WTC11 (cell line): Measurements from ENCODE around the gene NPAS1. TPM values are rescaled to one million over a fixed set of nuclear protein-coding genes. Genes with fewer than 3 reads are reported as not detected.

Experiments
- ATAC-seq: fragments of 200-7000 bp; cut with Tn5 transposase; 2 replicates; pipeline ENCODE4 v1.10.0; 2021; ENCODE audit warnings: mild to moderate bottlenecking, moderate library complexity
- CTCF ChIA-PET: fragments of 300-600 bp; sonication (Branson Sonifier 250); formaldehyde crosslinking; loops from one replicate; lab custom pipeline; 2021; ENCODE audit warnings: antibody characterized with exemption; lab: Charles Lee
- POLR2A ChIA-PET: fragments of 350-600 bp; sonication (Branson Sonifier 250); formaldehyde crosslinking; loops from one replicate; lab custom pipeline; 2021; ENCODE audit warnings: antibody characterized with exemption; lab: Charles Lee
- DNase-seq: peaks from one replicate; pipeline ENCODE4 v3.0.0; 2021; ENCODE audit warnings: low spot score
- H3K27ac Mint-ChIP-seq: 2 replicates; pipeline ENCODE4 v1.8.0; 2021; ENCODE audit warnings: mixed read lengths
- H3K27me3 Mint-ChIP-seq: 2 replicates; pipeline ENCODE4 v1.8.0; 2021; ENCODE audit warnings: low read depth, mild to moderate bottlenecking, moderate library complexity, mixed read lengths
- H3K36me3 Mint-ChIP-seq: 2 replicates; pipeline ENCODE4 v1.8.0; 2021; ENCODE audit warnings: mixed read lengths
- H3K4me1 Mint-ChIP-seq: 2 replicates; pipeline ENCODE4 v1.8.0; 2022; ENCODE audit warnings: mixed read lengths
- H3K4me3 Mint-ChIP-seq: 2 replicates; pipeline ENCODE4 v1.8.0; 2021; ENCODE audit warnings: mild to moderate bottlenecking, moderate library complexity, mixed read lengths
- H3K9me3 Mint-ChIP-seq: 2 replicates; pipeline ENCODE4 v1.8.0; 2021; ENCODE audit warnings: mixed read lengths
- CREM ChIP-seq: sonication (generic); formaldehyde crosslinking; IDR thresholded peaks from 2 replicates; pipeline ENCODE4 v1.8.1; 2022; ENCODE audit warnings: mild to moderate bottlenecking, missing genetic modification reagents, moderate library complexity
- E2F4 ChIP-seq: sonication (generic); formaldehyde crosslinking; IDR thresholded peaks from 2 replicates; pipeline ENCODE4 v1.8.1; 2022; ENCODE audit warnings: low read depth, mild to moderate bottlenecking, moderate library complexity, missing genetic modification reagents, borderline replicate concordance
- ELF4 ChIP-seq: sonication (generic); formaldehyde crosslinking; IDR thresholded peaks from 2 replicates; pipeline ENCODE4 v1.8.1; 2022; ENCODE audit warnings: low read depth, mild to moderate bottlenecking, moderate library complexity, missing genetic modification reagents
- GABPB1 ChIP-seq: sonication (generic); formaldehyde crosslinking; IDR thresholded peaks from 2 replicates; pipeline ENCODE4 v1.8.1; 2023; ENCODE audit warnings: mild to moderate bottlenecking, missing genetic modification reagents
- NR1H2 ChIP-seq: sonication (generic); formaldehyde crosslinking; IDR thresholded peaks from 2 replicates; pipeline ENCODE4 v1.9.0; 2021; ENCODE audit warnings: mild to moderate bottlenecking, moderate library complexity, missing genetic modification reagents
- SMAD4 ChIP-seq: sonication (generic); formaldehyde crosslinking; IDR thresholded peaks from 2 replicates; pipeline ENCODE4 v1.8.0; 2022; ENCODE audit warnings: mild to moderate bottlenecking, missing genetic modification reagents
- ZNF263 ChIP-seq: sonication (generic); formaldehyde crosslinking; IDR thresholded peaks from 2 replicates; pipeline ENCODE4 v1.8.1; 2022; ENCODE audit warnings: low read depth, mild to moderate bottlenecking, moderate library complexity, missing genetic modification reagents
- ZNF281 ChIP-seq: sonication (generic); formaldehyde crosslinking; IDR thresholded peaks from 2 replicates; pipeline ENCODE4 v1.8.0; 2023; ENCODE audit warnings: mild to moderate bottlenecking, missing genetic modification reagents
- ZSCAN18 ChIP-seq: fragments of 250-450 bp; sonication (Bioruptor Pico); IDR thresholded peaks from 2 replicates; pipeline ENCODE4 v2.1.2; 2022; ENCODE audit warnings: mild to moderate bottlenecking, moderate library complexity
- total RNA-seq: library from RNA; stranded (reverse); gene quantifications from 3 replicates; pipeline ENCODE4 v1.2.3, GENCODE V29; 2021
- TF ChIP-seq, protein P1 (sequence below): sonication (generic); formaldehyde crosslinking; IDR thresholded peaks from 2 replicates; pipeline ENCODE4 v1.8.1; 2023; ENCODE audit warnings: mild to moderate bottlenecking, missing genetic modification reagents, borderline replicate concordance
- TF ChIP-seq, protein P2 (sequence below): sonication (generic); formaldehyde crosslinking; IDR thresholded peaks from 2 replicates; pipeline ENCODE4 v1.8.1; 2023; ENCODE audit warnings: mild to moderate bottlenecking, missing genetic modification reagents, moderate library complexity

Gene NPAS1
- total RNA-seq, 1 experiment from 2014 or later = 6.8 TPM

DNA sequence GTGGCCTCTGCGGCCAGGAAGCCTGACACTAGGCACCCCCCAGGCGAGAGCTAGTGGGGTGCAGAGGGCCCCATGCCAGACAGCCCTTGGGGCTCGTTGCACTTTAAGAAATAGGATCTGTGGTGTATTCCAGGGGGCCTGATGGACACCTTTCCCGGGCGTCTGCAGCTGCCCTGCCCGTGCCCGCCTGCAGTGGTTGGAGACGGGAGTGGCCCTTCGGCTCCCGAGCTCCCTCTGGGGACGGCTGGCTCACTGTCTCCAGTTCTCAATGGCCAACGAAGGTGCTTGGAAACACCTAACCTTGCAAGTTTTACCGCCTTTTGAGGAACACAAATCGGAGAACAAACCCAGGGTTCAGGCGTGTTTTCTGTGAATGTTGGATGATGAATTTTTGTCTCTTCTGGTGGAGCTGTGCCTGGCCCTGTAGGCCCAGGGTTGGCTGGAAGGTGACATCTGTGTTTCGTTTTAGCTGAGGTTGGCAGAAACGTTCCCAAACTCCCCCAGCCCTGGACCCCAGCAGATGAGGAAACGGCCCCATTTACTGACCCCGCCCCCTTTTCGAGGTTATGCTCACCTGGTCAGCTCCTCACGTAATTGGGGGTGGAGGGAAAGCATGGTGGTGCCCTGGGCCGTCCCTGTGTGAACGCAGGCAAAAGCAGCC, 17.4 kb upstream of the NPAS1 start:
- Mint-ChIP-seq H3K36me3 (peaks cover 35% of the 10 kb centered on the region), H3K4me1 (peaks cover 21% of the 10 kb centered on the region), H3K27me3 (no peaks in the 10 kb centered on the region), H3K9me3 (peaks cover 3% of the 10 kb centered on the region; the same call in 1 of the 2 replicates), H3K27ac (no peak overlapping the region), H3K4me3 (no peak overlapping the region)
- ChIA-PET POLR2A (interaction anchor here (0.6 kb wide), 1 partner anchor 60 kb away, joined by 6 read pairs; no protein-coding TSS in a partner anchor), CTCF (interaction anchor here (0.7 to 5.7 kb wide), 12 partner anchors 11 to 173 kb away, joined by 3 to 35 read pairs (median 4); partner anchors contain the start of gene NPAS1)
- TF ChIP-seq NR1H2 (CRISPR knock-in tag) (no peak), ZSCAN18 (CRISPR knock-in tag) (no peak), CREM (no peak)
- TF ChIP-seq, protein P1, sequence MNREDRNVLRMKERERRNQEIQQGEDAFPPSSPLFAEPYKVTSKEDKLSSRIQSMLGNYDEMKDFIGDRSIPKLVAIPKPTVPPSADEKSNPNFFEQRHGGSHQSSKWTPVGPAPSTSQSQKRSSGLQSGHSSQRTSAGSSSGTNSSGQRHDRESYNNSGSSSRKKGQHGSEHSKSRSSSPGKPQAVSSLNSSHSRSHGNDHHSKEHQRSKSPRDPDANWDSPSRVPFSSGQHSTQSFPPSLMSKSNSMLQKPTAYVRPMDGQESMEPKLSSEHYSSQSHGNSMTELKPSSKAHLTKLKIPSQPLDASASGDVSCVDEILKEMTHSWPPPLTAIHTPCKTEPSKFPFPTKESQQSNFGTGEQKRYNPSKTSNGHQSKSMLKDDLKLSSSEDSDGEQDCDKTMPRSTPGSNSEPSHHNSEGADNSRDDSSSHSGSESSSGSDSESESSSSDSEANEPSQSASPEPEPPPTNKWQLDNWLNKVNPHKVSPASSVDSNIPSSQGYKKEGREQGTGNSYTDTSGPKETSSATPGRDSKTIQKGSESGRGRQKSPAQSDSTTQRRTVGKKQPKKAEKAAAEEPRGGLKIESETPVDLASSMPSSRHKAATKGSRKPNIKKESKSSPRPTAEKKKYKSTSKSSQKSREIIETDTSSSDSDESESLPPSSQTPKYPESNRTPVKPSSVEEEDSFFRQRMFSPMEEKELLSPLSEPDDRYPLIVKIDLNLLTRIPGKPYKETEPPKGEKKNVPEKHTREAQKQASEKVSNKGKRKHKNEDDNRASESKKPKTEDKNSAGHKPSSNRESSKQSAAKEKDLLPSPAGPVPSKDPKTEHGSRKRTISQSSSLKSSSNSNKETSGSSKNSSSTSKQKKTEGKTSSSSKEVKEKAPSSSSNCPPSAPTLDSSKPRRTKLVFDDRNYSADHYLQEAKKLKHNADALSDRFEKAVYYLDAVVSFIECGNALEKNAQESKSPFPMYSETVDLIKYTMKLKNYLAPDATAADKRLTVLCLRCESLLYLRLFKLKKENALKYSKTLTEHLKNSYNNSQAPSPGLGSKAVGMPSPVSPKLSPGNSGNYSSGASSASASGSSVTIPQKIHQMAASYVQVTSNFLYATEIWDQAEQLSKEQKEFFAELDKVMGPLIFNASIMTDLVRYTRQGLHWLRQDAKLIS = no peak
- TF ChIP-seq, protein P2, sequence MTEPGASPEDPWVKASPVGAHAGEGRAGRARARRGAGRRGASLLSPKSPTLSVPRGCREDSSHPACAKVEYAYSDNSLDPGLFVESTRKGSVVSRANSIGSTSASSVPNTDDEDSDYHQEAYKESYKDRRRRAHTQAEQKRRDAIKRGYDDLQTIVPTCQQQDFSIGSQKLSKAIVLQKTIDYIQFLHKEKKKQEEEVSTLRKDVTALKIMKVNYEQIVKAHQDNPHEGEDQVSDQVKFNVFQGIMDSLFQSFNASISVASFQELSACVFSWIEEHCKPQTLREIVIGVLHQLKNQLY (CRISPR knock-in tag) = no peak
- ATAC-seq (peak; percentile 24; the same call in 1 of the 2 replicates), DNase-seq (peak; percentile 44)

GRCh38 chr19:47002853-47003610, 16.6 kb upstream of the NPAS1 start:
- Mint-ChIP-seq H3K36me3 (peaks cover 28% of the 10 kb centered on the region), H3K27me3 (peaks cover 3% of the 10 kb centered on the region; the same call in 1 of the 2 replicates), H3K4me1 (peaks cover 21% of the 10 kb centered on the region), H3K4me3 (no peak overlapping the region), H3K27ac (peak overlapping the region; percentile 89; the same call in 1 of the 2 replicates), H3K9me3 (peaks cover 3% of the 10 kb centered on the region; the same call in 1 of the 2 replicates)
- 0 out of 2 replicates have a peak, but pooled peaks have one; percentile 22 for TF ChIP-seq ZNF263 (CRISPR knock-in tag)
- TF ChIP-seq SMAD4 = no peak
- ATAC-seq (no peak), DNase-seq (no peak)
- POLR2A ChIA-PET = no interaction called here
- CTCF ChIA-PET = interaction anchor here (0.7 to 5.7 kb wide), 11 partner anchors 10 to 271 kb away, joined by 3 to 35 read pairs (median 5); no protein-coding TSS in a partner anchor

- TF ChIP-seq ELF4 (CRISPR knock-in tag) = no peak
- no peak for TF ChIP-seq E2F4
- TF ChIP-seq ZNF281 (CRISPR knock-in tag) = no peak
- TF ChIP-seq GABPB1 = 0 out of 2 replicates have a peak, but pooled peaks have one; percentile 13
- Mint-ChIP-seq H3K27ac (no peak overlapping the region), H3K4me1 (peaks cover 21% of the 10 kb centered on the region), H3K27me3 (peaks cover 7% of the 10 kb centered on the region), H3K4me3 (peak overlapping the region; percentile 22; the same call in 1 of the 2 replicates), H3K36me3 (peaks cover 27% of the 10 kb centered on the region), H3K9me3 (peaks cover 11% of the 10 kb centered on the region)
- CTCF ChIA-PET = interaction anchor here (0.7 to 5.7 kb wide), 6 partner anchors 9 to 271 kb away, joined by 3 to 35 read pairs (median 4); no protein-coding TSS in a partner anchor
- ATAC-seq (no peak), DNase-seq (no peak)
- POLR2A ChIA-PET = no interaction called here
Observed at GRCh38 chr19:47003611-47004465, 15.8 kb upstream of the NPAS1 start.
